Nephron progenitor cell (in vitro differentiated cells): ENCODE data around the gene PAX8.
A peak's percentile ranks its signal among the peaks of the same experiment; 100 is the strongest.
"Not testable (repeated sequence)": the region's sequence is repeated elsewhere in the genome, so short reads cannot be mapped to it uniquely, and the experiment has no call there.

Experiments
- DNase-seq: peaks from one replicate; pipeline ENCODE4 v3.0.0; 2021
- H3K27ac Mint-ChIP-seq: 2 replicates; pipeline ENCODE4 v1.8.0; 2021; ENCODE audit warnings: mild to moderate bottlenecking, moderate library complexity, mixed read lengths
- H3K27me3 Mint-ChIP-seq: 2 replicates; pipeline ENCODE4 v1.8.0; 2021; ENCODE audit warnings: mild to moderate bottlenecking, low read depth, mixed read lengths; ENCODE audit not compliant: poor library complexity
- H3K36me3 Mint-ChIP-seq: 2 replicates; pipeline ENCODE4 v1.8.0; 2021; ENCODE audit warnings: low read depth, mixed read lengths
- H3K4me1 Mint-ChIP-seq: 2 replicates; pipeline ENCODE4 v1.8.0; 2021; ENCODE audit warnings: mixed read lengths
- H3K4me3 Mint-ChIP-seq: 2 replicates; pipeline ENCODE4 v1.8.0; 2021; ENCODE audit warnings: mild to moderate bottlenecking, moderate library complexity, mixed read lengths
- H3K9me3 Mint-ChIP-seq: 2 replicates; pipeline ENCODE4 v1.8.0; 2021; ENCODE audit warnings: mild to moderate bottlenecking, moderate library complexity, mixed read lengths
- CTCF ChIP-seq: fragments of 200-600 bp; sonication (generic); IDR thresholded peaks from 2 replicates; pipeline ENCODE4 v1.5.0; 2021; ENCODE audit warnings: antibody characterized with exemption

PAX8 gene

GRCh38 chr2:113311191-113311590, 32.5 kb upstream of the PAX8 start:
- not testable (repeated sequence) for H3K36me3 Mint-ChIP-seq, H3K9me3 Mint-ChIP-seq, DNase-seq, H3K4me3 Mint-ChIP-seq
- peak overlapping the region; percentile 92 for H3K27ac Mint-ChIP-seq
- peaks cover 92% of the 10 kb centered on the region for H3K4me1 Mint-ChIP-seq
- H3K27me3 Mint-ChIP-seq: peaks cover 21% of the 10 kb centered on the region

DNA sequence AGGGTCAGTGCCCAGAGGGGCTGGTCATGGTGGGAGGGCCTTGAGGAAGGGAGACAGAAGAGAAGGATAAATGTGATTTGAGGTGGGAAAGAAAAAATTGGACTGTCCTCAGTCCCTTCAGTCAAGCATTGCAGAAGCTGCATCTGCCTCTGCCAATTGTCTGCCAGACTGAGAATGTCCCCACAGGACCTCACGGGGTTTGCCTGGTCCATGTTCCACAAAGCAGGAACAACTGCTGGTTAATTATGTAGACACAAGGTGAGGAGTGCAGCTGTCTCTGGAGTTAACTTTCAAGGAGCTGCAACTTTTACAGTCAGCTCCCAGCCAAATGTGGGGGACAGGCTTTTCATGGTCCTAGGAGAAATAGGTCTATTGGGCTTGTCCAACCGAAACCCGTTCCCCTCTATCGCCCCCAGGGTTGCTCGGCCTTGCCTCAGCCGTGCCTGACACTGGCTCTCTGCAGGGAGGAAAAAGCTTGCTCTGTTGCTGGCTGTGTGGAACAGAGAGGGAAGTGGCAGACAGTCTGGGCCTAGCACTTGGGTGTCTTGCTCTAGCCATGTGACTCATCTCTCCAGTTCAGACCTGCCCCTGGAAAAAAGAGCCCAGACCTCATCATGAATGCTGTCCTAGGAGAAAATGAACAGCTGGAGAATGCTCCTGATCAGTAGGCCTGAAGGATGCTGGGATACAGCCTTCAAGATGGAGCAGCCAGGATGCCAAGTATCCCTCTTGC, 31.1 kb upstream of the PAX8 start:
- Mint-ChIP-seq H3K27ac (peak overlapping the region; percentile 68), H3K4me1 (peaks cover 94% of the 10 kb centered on the region), H3K4me3 (no peak overlapping the region), H3K36me3 (no peaks in the 10 kb centered on the region), H3K9me3 (no peaks in the 10 kb centered on the region), H3K27me3 (peaks cover 20% of the 10 kb centered on the region)
- DNase-seq: no peak
- no peak for TF ChIP-seq CTCF

DNA sequence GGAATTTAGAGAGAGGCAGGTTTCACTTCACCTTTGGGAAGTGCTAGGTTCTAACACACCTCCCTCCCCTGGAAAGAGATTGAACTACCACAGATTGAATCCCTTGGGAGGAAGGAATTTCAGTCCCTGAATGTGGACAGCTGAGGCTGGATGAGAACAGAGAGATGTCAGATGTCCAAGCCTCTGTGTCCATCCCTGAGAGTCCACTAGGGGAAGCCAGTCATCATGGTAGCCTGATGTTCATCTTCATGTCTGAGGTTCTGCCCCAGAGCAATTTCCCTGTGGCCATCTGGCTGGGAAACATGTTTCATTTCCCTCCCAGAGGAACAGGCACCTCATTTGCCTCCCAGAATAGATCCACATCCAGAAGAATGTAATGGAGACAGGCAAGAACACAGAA, 30.1 kb upstream of the PAX8 start:
- peaks cover 21% of the 10 kb centered on the region for H3K27me3 Mint-ChIP-seq
- H3K4me1 Mint-ChIP-seq: peaks cover 94% of the 10 kb centered on the region
- not testable (repeated sequence) for H3K9me3 Mint-ChIP-seq, H3K36me3 Mint-ChIP-seq, H3K4me3 Mint-ChIP-seq, DNase-seq, H3K27ac Mint-ChIP-seq

DNA sequence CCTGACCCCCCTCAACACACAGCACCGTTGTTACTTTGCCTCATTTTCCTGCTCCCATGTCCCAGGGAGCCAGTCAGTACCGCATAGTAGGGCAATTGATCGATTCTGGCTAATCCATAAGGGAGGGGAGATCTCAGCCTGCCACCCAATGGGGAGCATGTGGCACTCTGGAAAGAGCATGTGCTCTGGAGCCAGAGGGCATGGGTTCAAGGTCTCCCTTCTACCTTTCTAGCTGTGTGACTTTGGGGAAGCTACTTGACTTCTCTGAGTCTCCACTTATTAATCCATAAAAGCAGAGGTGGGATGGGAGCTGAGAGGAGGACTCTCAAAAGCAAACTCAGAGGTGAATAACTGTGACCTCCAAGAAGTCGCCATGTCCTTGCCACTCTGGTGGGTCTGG, 27.5 kb upstream of the PAX8 start:
- H3K27ac Mint-ChIP-seq, H3K4me3 Mint-ChIP-seq: not testable (repeated sequence)
- peaks cover 73% of the 10 kb centered on the region for H3K4me1 Mint-ChIP-seq

DNA sequence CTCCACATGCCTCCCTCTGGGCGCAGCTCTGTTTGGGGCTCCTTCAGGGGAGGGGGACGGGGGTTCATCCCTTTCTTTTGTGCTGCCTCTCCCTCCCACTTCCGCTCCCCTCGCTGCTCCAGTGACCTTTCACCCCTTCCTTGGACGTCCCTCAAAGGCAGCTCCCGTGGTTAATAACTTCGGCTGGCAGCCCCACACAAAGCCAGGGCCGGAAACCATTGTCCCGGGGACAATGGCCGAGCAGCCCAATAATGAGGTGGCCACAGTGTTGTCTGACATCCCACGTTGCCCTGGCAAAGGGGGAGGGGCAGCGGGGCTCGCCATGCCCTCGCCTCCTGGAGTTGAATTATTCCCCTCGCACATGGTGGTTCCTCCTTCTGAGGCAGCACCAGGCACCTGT, 27.0 kb upstream of the PAX8 start:
- Mint-ChIP-seq H3K4me1 (peaks cover 68% of the 10 kb centered on the region), H3K27me3 (peaks cover 17% of the 10 kb centered on the region)
- H3K27ac Mint-ChIP-seq, H3K36me3 Mint-ChIP-seq, DNase-seq, H3K9me3 Mint-ChIP-seq, H3K4me3 Mint-ChIP-seq: not testable (repeated sequence)

More for the DNA sequence above, 27.5 kb upstream of the PAX8 start:
- not testable (repeated sequence) for DNase-seq, H3K9me3 Mint-ChIP-seq, H3K36me3 Mint-ChIP-seq
- H3K27me3 Mint-ChIP-seq: peaks cover 20% of the 10 kb centered on the region

DNA sequence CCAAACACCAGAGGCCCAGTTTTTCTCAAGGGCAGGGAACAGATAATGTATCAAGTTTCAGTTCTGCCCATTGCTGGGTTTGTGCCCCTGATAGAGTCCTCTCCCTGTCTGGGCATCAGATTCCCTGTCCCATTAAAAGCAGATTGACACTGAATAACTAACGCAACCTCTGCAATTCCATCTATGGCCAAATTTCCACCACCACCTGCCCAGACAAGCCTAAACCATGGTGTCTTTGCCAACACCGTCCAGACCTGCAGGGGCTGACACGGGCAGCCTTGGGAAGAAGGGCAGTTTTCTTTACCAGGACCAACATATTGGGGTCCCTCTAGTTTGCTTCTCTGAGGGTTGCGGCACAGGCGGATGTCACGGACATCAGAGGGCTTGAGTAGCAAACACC, 26.4 kb upstream of the PAX8 start:
- TF ChIP-seq CTCF: no peak
- peaks cover 62% of the 10 kb centered on the region for H3K4me1 Mint-ChIP-seq
- no peaks in the 10 kb centered on the region for H3K36me3 Mint-ChIP-seq
- no peak for DNase-seq
- peaks cover 17% of the 10 kb centered on the region for H3K27me3 Mint-ChIP-seq
- H3K4me3 Mint-ChIP-seq: no peak overlapping the region
- no peaks in the 10 kb centered on the region for H3K9me3 Mint-ChIP-seq
- no peak overlapping the region for H3K27ac Mint-ChIP-seq

GRCh38 chr2:113304702-113305101, 26.0 kb upstream of the PAX8 start:
- Mint-ChIP-seq H3K4me1 (peaks cover 58% of the 10 kb centered on the region), H3K27ac (no peak overlapping the region), H3K9me3 (no peaks in the 10 kb centered on the region), H3K4me3 (no peak overlapping the region), H3K27me3 (peaks cover 17% of the 10 kb centered on the region), H3K36me3 (no peaks in the 10 kb centered on the region)
- no peak for DNase-seq
- no peak for TF ChIP-seq CTCF

- H3K27ac Mint-ChIP-seq, H3K9me3 Mint-ChIP-seq, H3K36me3 Mint-ChIP-seq, DNase-seq, H3K4me3 Mint-ChIP-seq: not testable (repeated sequence)
- Mint-ChIP-seq H3K4me1 (peaks cover 36% of the 10 kb centered on the region), H3K27me3 (peaks cover 18% of the 10 kb centered on the region)
Observed at GRCh38 chr2:113302216-113302980, 23.7 kb upstream of the PAX8 start.
